Left ventricle myocardium inferior (tissue), 1 donor: ENCODE results near the gene NDN. TPM values are rescaled to one million over a fixed set of nuclear protein-coding genes. Genes with fewer than 3 reads are reported as not detected.

Source experiments
- DNase-seq: peaks from one replicate; pipeline ENCODE4 v3.0.0-alpha.2; 2020
- H3K27ac ChIP-seq: fragments of 200-600 bp; replicated peaks from 2 replicates; pipeline ENCODE4 v1.8.0; 2021
- H3K27me3 ChIP-seq: fragments of 200-600 bp; 2 replicates; pipeline ENCODE4 v1.8.0; 2021; ENCODE audit warnings: low read depth
- H3K36me3 ChIP-seq: fragments of 200-600 bp; 2 replicates; pipeline ENCODE4 v1.8.0; 2021
- H3K4me1 ChIP-seq: fragments of 200-600 bp; 2 replicates; pipeline ENCODE4 v1.8.0; 2021
- H3K4me3 ChIP-seq: fragments of 200-600 bp; 2 replicates; pipeline ENCODE4 v1.8.0; 2021; ENCODE audit warnings: mild to moderate bottlenecking, moderate library complexity
- H3K9me3 ChIP-seq: fragments of 200-600 bp; replicated peaks from 2 replicates; pipeline ENCODE4 v1.8.0; 2021
- intact Hi-C: fragments of 100-400 bp; cut with micrococcal nuclease; formaldehyde crosslinking; loops from one replicate; pipeline ENCODE4 v1.11.0; 2022
- total RNA-seq: library from RNA; stranded (reverse); fragmentation: NEBNext Ultra II Directional; extraction: Animal tissue kit (Norgen Biotek cat#: 25700); gene quantifications from one replicate; pipeline ENCODE4 v1.2.1, GENCODE V29; 2021
- TF ChIP-seq, protein P1 (sequence below): fragments of 200-600 bp; IDR thresholded peaks from 2 replicates; pipeline ENCODE4 v1.8.0; 2021; ENCODE audit warnings: antibody characterized with exemption, mild to moderate bottlenecking, borderline replicate concordance
- donor health status: DM: no; HTN: yes; CAD: no; lungs with severe emphysema.

Gene NDN
- total RNA-seq, 1 donor from 2014 or later, result 35.2 TPM

- Histone ChIP-seq H3K27me3 (no peaks in the 10 kb centered on the region), H3K9me3 (no peaks in the 10 kb centered on the region), H3K4me3 (no peak overlapping the region), H3K36me3 (no peaks in the 10 kb centered on the region), H3K4me1 (no peaks in the 10 kb centered on the region), H3K27ac (no peak overlapping the region)
- no peak for DNase-seq
- intact Hi-C loops, result no loop called here
- TF ChIP-seq, protein P1, sequence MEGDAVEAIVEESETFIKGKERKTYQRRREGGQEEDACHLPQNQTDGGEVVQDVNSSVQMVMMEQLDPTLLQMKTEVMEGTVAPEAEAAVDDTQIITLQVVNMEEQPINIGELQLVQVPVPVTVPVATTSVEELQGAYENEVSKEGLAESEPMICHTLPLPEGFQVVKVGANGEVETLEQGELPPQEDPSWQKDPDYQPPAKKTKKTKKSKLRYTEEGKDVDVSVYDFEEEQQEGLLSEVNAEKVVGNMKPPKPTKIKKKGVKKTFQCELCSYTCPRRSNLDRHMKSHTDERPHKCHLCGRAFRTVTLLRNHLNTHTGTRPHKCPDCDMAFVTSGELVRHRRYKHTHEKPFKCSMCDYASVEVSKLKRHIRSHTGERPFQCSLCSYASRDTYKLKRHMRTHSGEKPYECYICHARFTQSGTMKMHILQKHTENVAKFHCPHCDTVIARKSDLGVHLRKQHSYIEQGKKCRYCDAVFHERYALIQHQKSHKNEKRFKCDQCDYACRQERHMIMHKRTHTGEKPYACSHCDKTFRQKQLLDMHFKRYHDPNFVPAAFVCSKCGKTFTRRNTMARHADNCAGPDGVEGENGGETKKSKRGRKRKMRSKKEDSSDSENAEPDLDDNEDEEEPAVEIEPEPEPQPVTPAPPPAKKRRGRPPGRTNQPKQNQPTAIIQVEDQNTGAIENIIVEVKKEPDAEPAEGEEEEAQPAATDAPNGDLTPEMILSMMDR, result no peak
Measured at GRCh38 chr15:23694592-23694991, 7.5 kb upstream of the NDN start.

GRCh38 chr15:23690450-23690852 lies 3.3 kb upstream of the NDN start:
- Histone ChIP-seq H3K4me1 (peaks cover 5% of the 10 kb centered on the region), H3K27ac (peak overlapping the region; percentile 44), H3K27me3 (peaks cover 21% of the 10 kb centered on the region), H3K36me3 (no peaks in the 10 kb centered on the region), H3K9me3 (no peaks in the 10 kb centered on the region), H3K4me3 (no peak overlapping the region)
- TF ChIP-seq, protein P1, result no peak
- intact Hi-C loops, result no loop called here
- DNase-seq, result peak; percentile 50

DNA sequence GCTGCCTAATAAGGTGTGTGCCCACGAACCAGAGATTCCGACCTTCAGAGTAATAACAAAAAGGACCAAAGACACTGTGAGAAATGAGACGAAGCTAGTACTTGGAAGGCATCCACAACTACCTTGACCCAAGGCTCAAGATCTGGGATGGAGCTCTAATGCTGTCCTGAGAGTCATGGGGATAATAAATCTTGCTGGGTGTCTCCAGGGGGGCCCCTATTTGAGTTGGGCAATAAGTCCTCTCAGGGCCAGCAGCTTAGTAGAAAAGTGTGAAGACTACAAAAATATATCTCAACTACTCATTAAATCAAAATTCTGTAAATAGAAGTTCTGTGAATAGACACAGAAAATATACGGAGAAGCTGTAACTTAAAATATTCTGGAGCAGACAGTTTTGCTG lies 2.9 kb upstream of the NDN start:
- intact Hi-C loops, result no loop called here
- TF ChIP-seq, protein P1, result no peak
- H3K27ac ChIP-seq, result peak overlapping the region; percentile 44

GRCh38 chr15:23686466-23687142 lies 501 bp downstream of the NDN start:
- Histone ChIP-seq H3K9me3 (no peaks in the 10 kb centered on the region), H3K36me3 (no peaks in the 10 kb centered on the region), H3K4me1 (peaks cover 6% of the 10 kb centered on the region), H3K27me3 (peaks cover 21% of the 10 kb centered on the region), H3K27ac (peak overlapping the region; percentile 51), H3K4me3 (peak overlapping the region; percentile 68)
- intact Hi-C loops, result no loop called here
- TF ChIP-seq, protein P1, result no peak
- no peak for DNase-seq

More for the DNA sequence above, 2.9 kb upstream of the NDN start:
- Histone ChIP-seq H3K4me1 (peaks cover 6% of the 10 kb centered on the region), H3K9me3 (no peaks in the 10 kb centered on the region), H3K36me3 (no peaks in the 10 kb centered on the region), H3K27me3 (peaks cover 21% of the 10 kb centered on the region), H3K4me3 (no peak overlapping the region)
- DNase-seq, result no peak

GRCh38 chr15:23671481-23671880 lies 15.6 kb downstream of the NDN start:
- Histone ChIP-seq H3K27ac (no peak overlapping the region), H3K9me3 (no peaks in the 10 kb centered on the region), H3K4me3 (no peak overlapping the region), H3K4me1 (no peaks in the 10 kb centered on the region), H3K27me3 (peaks cover 19% of the 10 kb centered on the region), H3K36me3 (no peaks in the 10 kb centered on the region)
- no peak for DNase-seq
- TF ChIP-seq, protein P1, result no peak
- intact Hi-C loops, result no loop called here
